NCI-H69 (cell line): Measurements from ENCODE around the gene SHISAL2B.
"Not testable (repeated sequence)": the region's sequence is repeated elsewhere in the genome, so short reads cannot be mapped to it uniquely, and the experiment has no call there.

Experiments used
- DNase-seq: peaks from one replicate; lab custom pipeline; 2025; lab: John Stamatoyannopoulos, UW

SHISAL2B gene

DNA sequence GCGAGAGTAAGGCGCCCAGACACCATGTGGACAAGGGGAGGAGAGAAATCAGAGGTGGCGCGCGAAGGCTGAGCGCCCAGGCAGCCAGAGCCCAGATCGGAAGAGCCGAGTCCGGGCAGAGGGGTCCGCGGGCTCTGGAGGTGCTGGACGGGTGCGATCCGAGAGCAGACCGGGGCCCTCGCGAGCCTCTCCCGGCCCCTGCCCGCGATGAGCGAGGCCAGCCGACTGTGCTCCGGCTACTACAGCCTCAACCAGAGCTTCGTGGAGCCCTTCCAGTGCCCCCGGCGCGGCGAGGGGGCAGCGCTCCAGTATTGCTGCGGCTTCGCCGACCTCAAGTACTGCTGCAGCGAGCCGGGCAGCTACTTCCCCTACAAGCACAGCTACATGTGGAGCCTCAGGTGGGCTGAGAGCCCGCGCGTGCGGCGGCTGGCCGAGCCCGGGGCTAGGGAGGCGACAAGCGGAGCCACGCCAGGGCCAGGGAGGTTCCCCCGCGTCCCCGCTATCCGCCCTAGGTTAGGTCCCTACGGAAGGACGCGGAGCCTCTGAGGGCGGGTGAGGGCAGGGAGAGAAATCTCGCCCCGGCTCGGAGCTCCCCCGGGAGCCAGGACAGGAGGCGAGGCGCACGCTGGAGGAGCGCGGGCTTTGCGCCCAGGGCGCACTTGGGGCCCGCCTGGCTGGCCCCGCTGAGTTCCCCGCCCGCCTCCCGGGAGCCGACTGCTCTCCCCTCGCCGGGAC is at the start of gene SHISAL2B:
SHISAL2B (plus strand) TSS at position 87 of the 735 bp plus-strand sequence; CDS start at position 208, 121 bp downstream.
- DNase-seq, result peak; percentile 90

DNA sequence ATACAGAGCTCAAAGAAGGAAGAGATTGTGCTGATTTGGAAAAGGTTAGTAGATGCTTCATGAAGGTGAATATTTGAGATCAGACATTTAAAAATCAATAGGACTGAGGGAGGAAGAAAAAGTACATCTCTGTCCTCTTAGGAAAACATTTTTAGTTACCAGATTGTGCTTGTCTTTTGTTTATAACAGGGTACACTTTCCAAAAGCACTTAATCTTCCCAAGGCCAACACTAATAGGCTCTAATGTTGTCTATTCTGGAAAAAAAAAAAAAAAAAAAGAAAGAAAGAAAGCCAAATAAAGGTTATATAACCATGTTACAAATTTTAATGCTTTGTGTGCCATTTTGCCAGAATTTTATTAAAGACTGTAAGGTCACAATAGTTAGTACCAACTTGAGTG is 45.5 kb upstream of the SHISAL2B start:
- no peak for DNase-seq

DNA sequence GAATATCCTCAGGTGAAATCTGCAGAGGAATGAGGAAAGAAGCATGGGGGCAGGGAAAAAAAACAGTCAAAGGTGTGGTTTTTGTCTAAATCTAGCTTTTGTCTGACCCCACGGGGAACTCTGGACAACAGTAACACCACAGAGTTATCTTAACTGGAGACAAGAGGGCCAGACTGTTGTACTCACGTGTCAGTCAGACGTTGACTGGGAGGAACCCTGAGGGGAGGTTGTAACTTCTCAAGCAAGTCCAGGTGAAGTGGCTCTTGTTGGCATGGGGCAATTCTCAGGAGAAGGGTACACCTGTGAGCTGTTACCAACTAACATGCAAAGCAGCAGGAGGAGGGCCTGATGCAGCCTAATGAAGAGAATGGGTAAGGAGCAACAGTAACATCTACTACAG is 44.1 kb upstream of the SHISAL2B start:
- peak; percentile 32 for DNase-seq

DNA sequence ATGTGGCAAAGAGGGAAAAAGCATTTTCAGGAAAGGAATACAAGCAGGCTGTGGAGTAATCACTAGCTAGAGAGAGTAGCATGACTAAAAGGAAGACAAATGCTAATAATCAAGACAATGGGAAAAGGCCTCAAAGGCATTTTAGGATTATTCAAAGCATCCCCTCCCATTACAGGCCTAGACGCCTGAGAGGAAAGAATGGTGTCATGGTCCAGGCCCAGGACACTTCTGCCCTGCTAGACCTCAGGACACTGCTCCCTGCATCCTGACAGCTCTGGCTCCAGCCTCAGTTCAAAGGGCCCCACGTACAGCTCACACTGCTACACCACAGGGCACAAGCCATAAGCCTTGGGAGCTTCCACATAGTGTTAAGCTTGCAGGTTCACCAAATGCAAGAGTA is 40.8 kb upstream of the SHISAL2B start:
- no peak for DNase-seq

DNA sequence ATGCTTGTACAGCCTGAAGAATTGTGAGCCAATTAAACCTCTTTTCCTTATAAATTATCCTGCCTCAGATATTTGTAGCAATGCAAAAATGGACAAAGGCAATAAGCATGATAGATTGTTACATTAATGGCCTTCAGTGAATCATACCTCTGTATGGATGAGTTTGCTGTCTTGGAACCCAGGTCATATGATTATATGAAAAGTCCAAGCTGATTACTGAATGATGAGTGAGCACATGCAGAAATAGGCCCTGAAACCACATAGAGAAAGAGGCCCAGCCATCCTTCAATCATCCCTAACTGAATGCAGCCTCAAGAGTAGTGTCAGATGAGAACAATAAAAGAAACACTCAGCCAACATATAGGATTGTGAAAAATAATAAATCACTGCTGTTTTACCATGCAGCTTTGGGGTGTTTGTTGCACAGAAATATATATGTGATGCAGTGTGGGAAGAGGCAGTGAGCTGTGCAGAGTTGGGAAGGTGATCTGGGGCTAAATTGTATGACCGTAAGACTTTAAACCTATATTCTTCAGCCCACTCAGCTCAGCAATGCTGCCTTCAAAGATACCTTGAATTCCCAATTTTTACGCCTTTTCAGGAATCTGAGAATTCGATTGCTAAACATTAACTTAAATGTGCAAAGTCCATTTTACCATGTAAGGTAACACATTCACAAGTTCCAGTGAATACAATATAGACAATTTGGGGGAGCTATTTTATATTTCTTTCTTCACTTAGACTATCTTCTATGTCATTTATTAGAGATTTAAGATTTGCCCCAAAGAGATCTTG is 36.3 kb upstream of the SHISAL2B start:
- no peak for DNase-seq

DNA sequence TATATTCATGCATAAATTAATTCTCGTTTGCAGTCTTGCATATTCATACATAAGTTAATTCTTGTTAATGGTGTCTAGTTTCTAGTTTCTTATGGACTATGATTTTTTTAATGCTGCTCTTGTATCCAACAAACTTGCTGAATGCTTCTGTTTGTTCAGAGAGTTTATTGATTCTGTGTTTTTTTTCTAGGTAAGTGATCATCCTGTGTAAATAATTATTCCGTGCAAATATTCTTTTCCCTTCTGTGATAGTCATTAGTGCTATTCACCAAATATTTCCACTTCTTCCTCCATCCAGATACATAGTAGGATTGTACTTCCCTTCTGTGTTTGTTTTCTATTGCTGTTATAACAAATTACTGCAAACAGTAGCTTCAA is 35.8 kb upstream of the SHISAL2B start:
- DNase-seq, result peak; percentile 16

DNA sequence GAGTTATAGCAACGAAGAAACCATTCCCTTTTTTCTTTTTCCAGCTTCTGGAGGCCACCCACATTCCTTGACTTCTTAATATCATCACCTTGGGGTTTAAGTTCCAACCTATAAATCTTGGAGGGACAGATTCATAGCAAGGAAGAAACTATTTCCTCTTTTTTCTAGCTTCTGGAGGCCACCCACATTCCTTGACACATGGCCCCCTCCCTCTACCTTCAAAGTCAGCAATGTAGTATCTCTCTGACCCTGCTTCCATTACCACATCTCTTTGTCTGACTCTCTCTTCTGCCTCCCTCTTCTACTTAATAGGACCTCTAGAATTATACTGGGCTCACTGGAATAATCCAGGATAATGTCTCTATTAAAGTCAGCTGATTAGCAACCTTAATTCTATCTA is 34.7 kb upstream of the SHISAL2B start:
- DNase-seq, result no peak

DNA sequence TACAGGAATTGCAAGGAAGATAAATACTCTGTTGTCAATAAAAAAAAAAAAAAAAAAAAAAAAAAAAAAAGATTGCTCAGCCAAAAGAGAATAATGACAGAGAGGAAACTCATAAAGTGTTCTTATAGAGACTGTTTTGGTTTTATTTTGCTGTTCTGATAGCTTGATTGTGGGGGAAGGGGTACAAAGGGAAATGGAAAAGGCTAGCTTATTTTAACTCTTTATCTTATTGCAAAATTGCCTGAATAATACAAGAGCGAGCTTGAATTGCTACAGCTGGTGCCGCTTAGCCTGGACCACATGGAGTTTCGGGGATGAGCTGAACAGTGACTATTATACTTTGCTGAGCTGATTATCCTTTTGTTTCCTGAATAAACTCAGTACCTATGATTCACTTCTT is 31.0 kb upstream of the SHISAL2B start:
- DNase-seq, result peak; percentile 78

DNA sequence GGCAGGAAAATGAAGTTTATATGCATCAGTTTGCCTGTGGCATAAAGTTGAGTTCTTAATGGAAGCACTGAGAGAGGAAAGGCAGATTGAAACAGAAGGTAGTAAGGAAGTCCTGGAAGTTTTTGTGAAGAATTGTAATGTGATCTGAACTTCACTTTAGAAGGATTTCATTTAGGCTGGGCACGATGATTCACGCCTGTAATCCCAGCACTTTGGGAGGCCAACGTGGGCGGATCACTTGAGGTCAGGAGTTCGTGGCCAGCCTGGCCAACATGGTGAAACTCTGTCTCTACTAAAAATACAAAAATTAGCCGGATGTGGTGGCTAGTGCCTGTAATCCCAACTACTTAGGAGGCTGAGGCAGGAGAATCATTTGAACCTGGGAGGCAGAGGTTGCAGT is 27.1 kb upstream of the SHISAL2B start:
- not testable (repeated sequence) for DNase-seq

DNA sequence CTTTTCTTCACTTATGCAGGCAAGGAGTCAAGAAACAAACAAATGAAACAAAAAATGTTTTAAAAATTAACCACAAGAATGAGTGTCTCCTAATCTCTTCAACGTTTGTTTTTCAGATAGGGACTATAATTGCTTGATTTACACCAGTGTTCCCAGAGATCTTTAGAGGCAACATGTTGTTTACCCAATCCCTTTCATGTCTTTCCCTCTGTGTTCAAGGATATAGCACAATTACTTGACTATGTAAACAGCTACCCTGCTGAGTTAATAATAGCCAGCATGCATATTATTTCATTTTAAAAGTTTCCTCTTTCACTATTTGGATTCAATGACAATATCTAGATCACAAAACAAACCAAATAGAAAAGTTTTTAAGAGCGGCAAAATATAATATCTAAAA is 25.1 kb upstream of the SHISAL2B start:
- DNase-seq, result peak; percentile 94

DNA sequence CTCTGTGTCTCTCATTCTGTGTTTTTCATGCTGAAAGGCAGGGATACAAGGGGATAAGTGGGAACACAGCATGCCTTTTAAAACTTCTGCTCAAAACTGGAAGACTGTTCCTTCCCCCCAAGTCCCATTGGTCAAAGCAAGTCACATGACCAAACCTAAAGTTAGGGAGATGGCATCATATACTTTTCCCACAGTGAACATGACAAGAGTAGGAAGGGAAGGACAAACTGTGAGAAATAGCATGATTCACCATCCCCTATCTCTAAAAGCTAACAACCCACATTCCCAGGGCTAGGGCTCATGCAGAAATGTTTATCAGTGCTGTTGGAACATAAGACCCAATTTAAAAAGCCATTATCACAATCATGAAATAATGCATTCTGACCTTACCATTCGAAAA is 24.2 kb upstream of the SHISAL2B start:
- DNase-seq, result no peak

DNA sequence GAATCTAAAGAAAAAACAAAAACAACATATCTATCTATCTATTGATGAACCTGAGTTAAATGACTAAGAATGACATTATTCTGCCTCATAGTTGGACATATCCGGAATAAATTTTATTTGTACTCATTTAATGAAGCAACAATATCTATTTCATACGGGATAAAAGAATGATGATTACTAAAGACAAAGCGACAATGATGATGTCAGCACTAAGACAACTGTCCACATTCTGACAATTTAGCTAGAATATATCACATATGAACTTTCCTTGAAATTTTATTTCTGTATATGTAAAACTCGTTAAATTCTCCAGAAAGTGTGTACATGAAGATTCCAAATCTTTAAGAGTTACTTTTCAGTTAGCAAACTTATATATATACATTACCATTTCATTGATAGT is 23.2 kb upstream of the SHISAL2B start:
- DNase-seq, result no peak

DNA sequence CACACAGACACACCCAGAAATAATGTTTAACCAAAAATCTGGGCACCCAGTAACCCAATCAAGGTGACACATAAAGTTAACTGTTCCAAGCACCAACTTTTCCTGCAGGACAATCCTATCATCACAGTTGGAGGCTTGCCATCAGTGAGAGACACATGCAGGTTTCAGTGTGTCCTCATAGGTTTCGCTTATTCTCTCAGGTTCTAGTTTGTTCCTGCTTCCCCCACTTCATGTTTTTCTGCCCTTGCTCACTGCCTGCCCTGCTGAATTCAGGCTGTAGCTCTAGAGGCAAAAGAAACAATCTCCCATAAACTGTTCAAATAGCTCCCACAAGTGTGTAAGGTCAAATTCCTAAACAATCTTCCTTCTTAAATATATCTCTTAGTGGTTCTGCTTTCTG is 20.0 kb upstream of the SHISAL2B start:
- no peak for DNase-seq

DNA sequence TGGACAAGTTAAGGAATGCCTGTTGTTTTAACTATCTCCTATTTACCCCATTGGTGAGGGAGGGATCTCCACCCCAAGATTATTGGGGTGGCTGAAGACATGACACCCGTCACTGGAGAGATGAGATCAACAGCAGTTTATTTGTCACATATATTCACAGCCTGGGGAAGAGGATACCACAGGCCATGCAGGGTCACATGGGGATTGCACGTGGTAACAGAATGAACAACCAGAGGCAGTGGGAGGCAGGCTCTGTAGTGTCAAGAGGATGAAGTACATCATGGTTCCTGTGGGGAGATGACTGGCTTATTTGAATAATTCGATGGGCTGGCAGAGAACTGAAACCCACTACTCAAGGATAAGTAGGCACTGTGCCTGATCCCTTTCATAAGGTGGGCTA is 18.6 kb upstream of the SHISAL2B start:
- no peak for DNase-seq

DNA sequence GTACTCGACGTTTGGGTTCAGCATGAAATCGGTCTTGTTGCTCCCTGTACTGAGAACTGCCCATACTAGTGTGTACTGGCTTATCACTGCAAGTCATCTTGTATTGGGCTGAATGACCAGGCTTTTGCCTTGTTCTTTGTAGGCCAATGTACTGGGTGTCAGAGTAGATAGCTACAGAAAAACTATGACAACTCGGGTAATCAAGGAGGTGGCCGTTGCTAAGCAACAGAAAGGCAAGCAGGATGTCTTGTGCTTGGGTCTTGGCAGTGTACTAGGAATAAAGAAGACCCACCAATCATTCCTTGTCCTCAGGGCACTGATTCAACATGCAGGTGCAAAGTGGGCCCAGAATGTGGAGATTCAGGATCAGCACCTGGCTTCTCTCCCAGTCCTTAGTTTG is 11.9 kb upstream of the SHISAL2B start:
- DNase-seq, result peak; percentile 67

DNA sequence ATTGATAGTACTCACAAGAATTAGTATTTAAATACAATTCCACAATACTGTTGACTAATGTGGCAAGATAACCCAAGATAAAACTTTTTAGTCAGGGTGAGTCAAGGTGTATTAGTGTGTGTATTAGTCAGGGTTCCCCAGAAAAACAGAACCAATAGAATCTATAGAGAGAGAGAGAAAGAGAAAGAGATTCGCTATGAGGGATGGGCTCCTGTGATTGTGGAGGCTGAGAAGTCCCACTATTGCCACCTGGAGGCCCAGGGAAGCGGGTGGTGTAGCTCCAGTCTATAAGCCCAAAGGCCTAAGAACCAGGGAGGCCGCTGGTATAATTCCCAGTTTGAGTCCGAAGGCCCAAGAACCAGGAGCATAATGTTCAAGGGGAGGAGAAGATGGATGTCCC is 10.0 kb upstream of the SHISAL2B start:
- DNase-seq, result peak; percentile 60

DNA sequence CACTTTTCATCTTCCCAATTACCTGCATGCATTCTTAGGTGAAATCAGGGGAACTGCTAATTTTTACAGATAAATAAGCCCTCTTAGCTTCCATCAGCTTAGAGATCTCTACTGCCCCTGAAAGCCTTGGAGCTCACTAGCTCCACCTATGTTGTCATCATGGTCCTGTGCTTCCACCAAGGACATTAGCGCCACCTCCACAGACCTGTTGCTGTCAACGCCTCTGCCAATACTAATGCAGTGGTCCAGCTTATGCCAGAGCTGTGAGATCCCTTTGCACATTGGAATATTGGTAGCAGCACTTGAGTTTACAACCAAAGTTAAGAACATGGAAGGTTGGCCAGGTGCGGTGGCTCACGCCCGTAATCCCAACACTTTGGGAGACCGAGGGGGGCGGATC is 7.7 kb upstream of the SHISAL2B start:
- peak; percentile 68 for DNase-seq

DNA sequence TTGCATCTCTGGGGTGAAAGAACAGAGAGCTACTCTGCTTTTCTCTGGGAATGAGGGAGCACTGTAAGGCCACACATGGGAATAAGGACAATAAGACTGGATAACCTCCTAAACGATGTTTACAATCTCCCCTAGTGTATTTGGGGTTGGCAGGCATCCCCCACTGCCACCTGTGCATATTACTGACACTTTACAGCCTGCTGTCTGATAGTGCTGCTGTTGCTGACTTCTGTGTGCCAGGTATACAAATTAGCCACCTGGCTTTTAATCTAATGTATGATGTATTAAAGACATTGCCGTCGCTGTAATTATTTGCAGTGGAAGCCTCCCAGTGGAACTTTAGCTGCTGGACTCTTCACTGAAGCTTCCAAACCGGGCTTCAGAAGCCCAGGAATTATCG is 4.4 kb upstream of the SHISAL2B start:
- DNase-seq, result peak; percentile 96

DNA sequence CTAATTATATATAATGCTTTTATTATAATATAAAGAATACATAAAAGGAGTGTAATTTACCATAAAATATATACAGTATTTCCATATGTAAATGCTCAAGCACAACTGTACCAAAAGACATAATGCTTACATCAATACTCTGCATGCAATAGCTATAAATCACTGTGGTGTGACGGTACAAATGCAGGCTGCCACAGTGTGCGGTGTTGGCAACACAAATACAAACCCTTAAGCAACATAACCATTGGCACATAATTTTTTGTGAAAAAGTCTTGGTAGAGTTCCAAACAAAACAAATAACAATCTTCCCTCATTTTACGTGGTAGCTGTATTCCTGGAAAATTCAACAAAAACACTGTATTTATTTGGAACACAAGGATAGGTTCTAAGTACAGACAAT is 1.9 kb upstream of the SHISAL2B start:
- peak; percentile 78 for DNase-seq

DNA sequence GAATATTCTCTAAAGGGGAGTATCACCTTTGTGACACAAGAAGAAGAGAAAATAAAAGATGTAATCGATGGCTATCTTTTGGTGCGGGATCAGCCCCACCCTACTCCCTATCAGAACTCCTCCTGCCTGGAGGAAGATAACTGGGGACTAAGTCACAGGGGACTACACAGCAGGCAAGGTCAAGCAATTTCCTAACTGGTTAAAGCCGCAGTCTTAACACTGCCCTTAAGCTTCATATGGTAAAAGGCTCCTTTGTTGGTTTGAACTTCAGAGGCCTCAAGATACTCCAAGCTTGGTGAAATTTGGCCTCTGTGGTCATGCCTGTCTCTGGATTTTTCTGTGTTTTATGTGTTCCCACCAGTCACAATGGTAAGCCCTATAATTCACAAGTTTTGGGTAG is 1.3 kb upstream of the SHISAL2B start:
- peak; percentile 43 for DNase-seq

DNA sequence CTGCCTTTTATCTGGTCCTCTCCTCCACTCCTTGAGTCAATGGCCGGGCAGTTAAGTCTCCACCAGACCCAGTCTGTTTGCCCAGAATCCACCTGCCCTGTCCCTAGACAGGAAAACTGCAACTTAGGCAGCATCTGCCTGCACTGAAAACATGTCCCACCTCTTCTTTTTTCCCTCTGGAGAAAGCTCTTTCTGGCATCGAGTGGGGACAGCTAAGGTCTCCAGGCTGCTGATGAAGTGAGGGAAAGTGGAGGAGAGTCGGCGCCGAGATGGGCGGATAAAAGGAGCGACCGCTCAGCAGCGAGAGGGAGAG is 243 bp upstream of the SHISAL2B start:
- DNase-seq, result peak; percentile 87

DNA sequence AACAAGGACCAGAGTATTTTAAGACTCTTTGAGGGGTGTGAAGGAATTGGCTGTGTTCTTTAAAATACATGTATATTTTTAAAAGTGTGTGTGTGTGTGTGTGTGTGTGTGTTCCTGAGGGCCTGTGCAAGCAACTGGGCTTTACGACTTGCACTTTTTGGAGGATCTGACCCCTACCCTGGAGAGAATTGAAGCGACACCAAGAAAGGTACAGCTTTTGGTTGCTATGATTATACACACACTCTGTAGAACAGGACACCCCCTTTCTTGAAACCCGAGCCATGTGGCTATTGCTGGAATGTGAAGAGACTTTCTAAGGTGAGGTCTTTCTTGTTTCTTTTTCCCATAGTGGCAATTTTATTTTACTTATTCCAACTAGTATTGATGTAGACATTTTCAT is 988 bp downstream of the SHISAL2B start:
- DNase-seq, result peak; percentile 53

DNA sequence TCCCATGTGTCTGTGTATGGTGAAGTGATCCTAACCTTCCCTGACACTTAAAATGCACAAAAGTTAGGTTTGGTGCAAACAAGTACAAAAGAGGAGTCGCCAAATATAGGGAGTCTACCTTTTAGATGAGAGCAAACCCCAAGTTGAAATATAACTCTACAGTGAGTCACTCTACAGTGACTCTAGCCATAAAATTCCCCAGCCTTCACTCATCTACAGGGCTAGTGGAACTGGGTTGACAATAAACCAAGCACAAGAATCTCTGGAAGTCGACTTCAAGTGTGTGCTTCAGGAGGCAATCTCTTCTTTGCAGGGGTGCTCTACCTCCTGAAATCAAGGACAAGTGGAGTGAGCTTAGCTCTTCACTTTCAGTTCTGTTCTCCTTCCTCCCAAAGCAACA is 3.3 kb downstream of the SHISAL2B start:
- no peak for DNase-seq

DNA sequence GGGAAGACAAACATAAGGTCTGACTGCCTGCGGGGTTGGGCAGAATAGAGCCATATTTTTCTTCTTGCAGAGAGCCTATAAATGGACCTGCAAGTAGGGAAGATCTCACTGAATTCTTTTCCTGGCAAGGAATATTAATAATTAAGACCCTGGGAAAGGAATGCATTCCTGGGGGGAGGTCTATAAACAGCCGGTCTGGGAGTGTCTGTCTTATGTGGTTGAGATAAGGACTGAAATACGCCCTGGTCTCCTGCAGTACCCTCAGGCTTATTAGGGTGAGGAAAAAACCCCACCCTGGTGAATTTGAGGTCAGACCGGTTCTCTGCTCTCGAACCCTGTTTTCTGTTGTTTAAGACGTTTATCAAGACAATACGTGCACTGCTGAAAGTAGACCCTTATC is 6.1 kb downstream of the SHISAL2B start:
- DNase-seq, result peak; percentile 15
